Endothelial cell of umbilical vein (primary cell): ENCODE results near the gene BCAS3. TPM values are rescaled to one million over a fixed set of nuclear protein-coding genes. Genes with fewer than 3 reads are reported as not detected.

ENCODE experiments used
- BruUV-seq: library from RNA; stranded (reverse); fragments of 400-500 nt; replicated peaks from 2 replicates; lab custom pipeline; 2021; lab: Mats Ljungman, UMichigan
- CTCF ChIA-PET: fragments of 300-600, 350-600 bp; sonication (Branson Sonifier 250); formaldehyde crosslinking; loops from one replicate; lab custom pipeline; 2021; ENCODE audit warnings: antibody characterized with exemption, inconsistent platforms; lab: Charles Lee
- POLR2A ChIA-PET: fragments of 300-600, 350-600 bp; sonication (Branson Sonifier 250); formaldehyde crosslinking; loops from one replicate; lab custom pipeline; 2021; ENCODE audit warnings: antibody characterized with exemption, inconsistent platforms; lab: Charles Lee
- DNase-seq: peaks from one replicate; pipeline ENCODE4 v3.0.0-alpha.2; 2011; ENCODE audit warnings: low read depth, low spot score
- FAIRE-seq: peaks from 2 replicates; lab custom pipeline; 2011; peaks lifted over from hg19 to GRCh38; lab: Jason Lieb, UNC
- H2AFZ ChIP-seq: 2 replicates; pipeline ENCODE4 v1.6.0; 2012; ENCODE audit warnings: low read depth, low read length, control low read depth, inconsistent platforms
- H3K27ac ChIP-seq: 2 replicates; pipeline ENCODE4 v1.5.1; 2011; ENCODE audit warnings: low read depth, mild to moderate bottlenecking, control low read depth, low read length, moderate library complexity; ENCODE audit not compliant: insufficient read depth
- H3K27me3 ChIP-seq, 2 experiments: 2 replicates each; pipeline versions ENCODE4 v1.6.0 to v1.6.1; 2011; ENCODE audit warnings: low read length in 2 of 2, mixed read lengths in 1 of 2; ENCODE audit not compliant: control insufficient read depth in 2 of 2, insufficient read depth in 2 of 2
- H3K36me3 ChIP-seq, 2 experiments: 2 replicates in 1 of 2; 3 replicates in 1 of 2; pipeline ENCODE4 v1.5.1; 2011; ENCODE audit warnings: low read length in 2 of 2, mild to moderate bottlenecking in 1 of 2, moderate library complexity in 1 of 2; ENCODE audit not compliant: control insufficient read depth in 2 of 2, insufficient read depth in 2 of 2; ENCODE audit errors: extremely low read depth in 1 of 2
- H3K4me1 ChIP-seq: 3 replicates; pipeline ENCODE4 v1.5.1; 2011; ENCODE audit warnings: mild to moderate bottlenecking, low read length; ENCODE audit not compliant: control insufficient read depth, insufficient read depth; ENCODE audit errors: extremely low read depth
- H3K4me2 ChIP-seq: 2 replicates; pipeline ENCODE4 v1.6.1; 2011; ENCODE audit warnings: low read length, control low read depth, mixed read lengths; ENCODE audit not compliant: insufficient read depth
- H3K4me3 ChIP-seq, 3 experiments: fragments of 200-600 bp in 1 of 3; sonication (generic), shearing (Covaris generic) in 1 of 3; replicated peaks in 1 of 3; 2 replicates each; pipeline ENCODE4 v1.5.1; 2011 to 2016; ENCODE audit warnings: control low read depth in 3 of 3, low read length in 3 of 3, mild to moderate bottlenecking in 2 of 3, inconsistent platforms in 1 of 3, low read depth in 1 of 3, moderate library complexity in 1 of 3; ENCODE audit not compliant: insufficient read depth in 1 of 3
- H3K79me2 ChIP-seq: 2 replicates; pipeline ENCODE4 v1.6.0; 2012; ENCODE audit warnings: low read length, inconsistent platforms; ENCODE audit not compliant: control insufficient read depth, insufficient read depth
- H3K9ac ChIP-seq: replicated peaks from 2 replicates; pipeline ENCODE3; 2011; ENCODE audit warnings: low read length, control low read depth; ENCODE audit not compliant: insufficient read depth; ENCODE audit errors: extremely low read depth
- H3K9me1 ChIP-seq: replicated peaks from 3 replicates; pipeline ENCODE4 v1.6.0; 2011; ENCODE audit warnings: mild to moderate bottlenecking, low read length; ENCODE audit not compliant: control insufficient read depth, insufficient read depth; ENCODE audit errors: extremely low read depth
- H3K9me3 ChIP-seq: replicated peaks from 2 replicates; pipeline ENCODE4 v1.5.1; 2012; ENCODE audit warnings: low read length, inconsistent platforms; ENCODE audit not compliant: control insufficient read depth, insufficient read depth
- H4K20me1 ChIP-seq: replicated peaks from 2 replicates; pipeline ENCODE3; 2011; ENCODE audit warnings: mild to moderate bottlenecking, low read length; ENCODE audit not compliant: control insufficient read depth, insufficient read depth; ENCODE audit errors: extremely low read depth
- CTCF ChIP-seq, 2 donors: IDR thresholded peaks; 1 replicate in 1 of 2; 2 replicates in 1 of 2; pipeline ENCODE4 v1.5.1; 2011; ENCODE audit warnings: low read length in 2 of 2, mild to moderate bottlenecking in 2 of 2, moderate library complexity in 2 of 2, control low read depth in 1 of 2, inconsistent platforms in 1 of 2, low read depth in 1 of 2; ENCODE audit not compliant: insufficient read depth in 1 of 2; ENCODE audit errors: extremely low read depth in 1 of 2
- EZH2 ChIP-seq: IDR thresholded peaks from 2 replicates; pipeline ENCODE4 v1.6.1; 2012; ENCODE audit warnings: borderline replicate concordance, low read depth, mild to moderate bottlenecking, moderate library complexity, low read length, inconsistent platforms; ENCODE audit not compliant: severe bottlenecking
- FOS ChIP-seq: IDR thresholded peaks from 2 replicates; pipeline ENCODE4 v1.6.1; 2011; ENCODE audit warnings: mild to moderate bottlenecking, low read length, moderate library complexity, borderline replicate concordance; ENCODE audit not compliant: insufficient read depth
- GATA2 ChIP-seq: IDR thresholded peaks from 2 replicates; pipeline ENCODE4 v1.7.0; 2011; ENCODE audit warnings: low read depth, mild to moderate bottlenecking, moderate library complexity, mixed read lengths, low read length; ENCODE audit not compliant: insufficient read length, insufficient read depth
- JUN ChIP-seq: IDR thresholded peaks from 2 replicates; pipeline ENCODE4 v1.6.1; 2011; ENCODE audit warnings: borderline replicate concordance, low read depth; ENCODE audit not compliant: insufficient read length, insufficient read depth
- MAX ChIP-seq: IDR thresholded peaks from 2 replicates; pipeline ENCODE4 v1.6.1; 2011; ENCODE audit not compliant: insufficient read depth, insufficient read length
- MYC ChIP-seq: IDR thresholded peaks from one replicate; pipeline ENCODE4 v1.6.1; 2011; ENCODE audit warnings: mild to moderate bottlenecking, low read depth, low read length
- POLR2A ChIP-seq: IDR thresholded peaks from 2 replicates; pipeline ENCODE4 v1.6.1; 2012; ENCODE audit warnings: low read depth, mild to moderate bottlenecking, control low read depth, low read length
- POLR2AphosphoS5 ChIP-seq: IDR thresholded peaks from 2 replicates; pipeline ENCODE4 v1.6.1; 2012; ENCODE audit warnings: low read depth, mild to moderate bottlenecking, control low read depth, low read length, moderate library complexity; ENCODE audit not compliant: insufficient read depth
- dilution Hi-C: fragments of 300-500 bp; cut with MboI; formaldehyde crosslinking; loops from one replicate; pipeline ENCODE4 v1.15.0; 2019; ENCODE audit warnings: low sequenced_read_pairs; ENCODE audit not compliant: extremely low pct_ligation_motif_present
- intact Hi-C: fragments of 100-400 bp; cut with micrococcal nuclease; formaldehyde crosslinking; loops from one replicate; pipeline ENCODE4 v1.10.0; 2022
- polyA plus RNA-seq, 4 experiments: library from polyadenylated mRNA; depleted of rRNA in 3 of 4; stranded (reverse) in 3 of 4; unstranded in 1 of 4; fragments of >200 nt; gene quantifications; 2 replicates each; pipeline versions ENCODE4 v1.2.1 to v1.2.3, GENCODE V29; 2011 to 2012; ENCODE audit warnings: missing spikeins in 1 of 4
- total RNA-seq: library from RNA; stranded (reverse); gene quantifications from 2 replicates; pipeline ENCODE4 v1.2.3, GENCODE V29; 2021

The BCAS3 gene
- total and polyA plus RNA-seq, 2 donors (not counting 3 experiments of a cell fraction or from before 2014, with no cell fraction given): 8.2 to 16.0 TPM

- H3K4me3 ChIP-seq: no peak overlapping the region
- H3K79me2 ChIP-seq: no peaks in the 10 kb centered on the region
- dilution Hi-C loops: no loop called here
- H2AFZ ChIP-seq: no peak overlapping the region
- no peaks in the 10 kb centered on the region for H3K4me1 ChIP-seq
- no peaks in the 10 kb centered on the region for H3K9me3 ChIP-seq
- TF ChIP-seq MAX: no peak
- TF ChIP-seq MYC: no peak
- no peak for TF ChIP-seq GATA2
- TF ChIP-seq JUN: no peak
- no peak for TF ChIP-seq CTCF (IDR thresholded peaks at IDR 0.05; ENCODE audit: extremely low read depth in 1 of 2, insufficient read depth in 1 of 2, low read depth in 1 of 2, low read length in 2 of 2)
- no peak for TF ChIP-seq POLR2A
- TF ChIP-seq FOS: no peak
- no peak for TF ChIP-seq EZH2
- no peak for TF ChIP-seq POLR2AphosphoS5
- no peaks in the 10 kb centered on the region for H3K27me3 ChIP-seq
- FAIRE-seq (no peak), DNase-seq (no peak)
- H3K9ac ChIP-seq: no peak overlapping the region
- ChIA-PET POLR2A (no interaction called here), CTCF (no interaction called here)
- no peak overlapping the region for H3K4me2 ChIP-seq
- BruUV-seq: no TSS peak
- no peaks in the 10 kb centered on the region for H3K9me1 ChIP-seq
- no peaks in the 10 kb centered on the region for H3K36me3 ChIP-seq
- no peak overlapping the region for H3K27ac ChIP-seq
- intact Hi-C loops: no loop called here
- H4K20me1 ChIP-seq: no peaks in the 10 kb centered on the region
Measured at GRCh38 chr17:60908324-60908723, 230.7 kb downstream of the BCAS3 start.
